Activated CD8-positive, alpha-beta memory T cell treated with anti-CD3 and anti-CD28 coated beads, Interleukin-2, amount 50 U/mL, for 1 hour (primary cell): ENCODE data around the gene NR3C1.

ENCODE experiments used
- DNase-seq: peaks from one replicate; pipeline ENCODE4 v3.0.0-alpha.2; 2020; ENCODE audit errors: extremely low read depth

NR3C1 gene

DNA sequence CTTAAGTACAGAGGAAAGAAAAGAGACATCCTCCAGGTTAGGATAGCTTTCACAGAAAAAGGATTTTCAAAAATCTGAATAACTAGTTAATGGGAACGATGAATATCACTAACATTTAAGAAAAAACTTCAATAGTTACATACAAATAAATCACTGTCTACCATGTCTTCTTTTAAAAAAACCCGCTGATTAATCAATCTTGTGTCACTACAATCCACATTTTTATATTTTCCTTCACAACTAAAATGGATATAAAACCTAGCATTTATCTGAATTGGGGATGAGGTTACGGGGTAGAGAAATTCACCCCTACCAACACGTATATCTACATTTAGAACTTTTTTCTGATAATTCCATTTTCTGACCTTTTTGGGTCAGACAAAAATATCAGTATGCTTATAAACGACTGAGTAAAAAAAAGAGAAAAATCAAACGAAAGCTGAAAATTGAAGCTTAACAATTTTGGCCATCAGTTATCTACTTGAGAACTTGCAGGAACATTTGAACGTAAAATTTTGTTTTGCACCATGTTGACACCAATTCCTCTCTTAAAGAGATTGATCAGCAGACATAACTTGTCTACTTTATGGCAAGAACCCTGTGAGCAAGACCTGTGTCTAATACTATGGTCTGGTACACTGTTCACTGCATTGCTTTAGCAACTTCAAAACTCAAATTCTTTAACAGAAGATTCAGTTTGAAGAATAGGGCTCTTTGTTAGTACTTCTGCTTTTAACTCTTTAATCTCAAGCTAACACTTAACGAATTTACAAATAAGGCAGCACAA, 4.8 kb downstream of the NR3C1 start:
- DNase-seq, result no peak

DNA sequence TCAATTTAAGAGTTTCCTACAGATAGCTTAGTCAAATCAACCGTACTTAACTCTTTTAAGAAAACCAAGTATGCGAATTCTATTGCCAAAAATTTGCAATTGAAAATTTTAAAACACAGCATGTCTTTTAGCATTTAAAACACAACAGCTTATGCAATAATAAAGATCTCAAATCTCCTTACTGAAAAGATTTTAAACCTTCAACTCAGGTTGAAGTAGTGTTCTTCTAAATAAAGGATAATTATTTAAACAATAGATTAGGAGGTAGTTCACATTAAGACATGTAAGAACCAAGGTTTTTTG, 5.5 kb downstream of the NR3C1 start:
- no peak for DNase-seq

DNA sequence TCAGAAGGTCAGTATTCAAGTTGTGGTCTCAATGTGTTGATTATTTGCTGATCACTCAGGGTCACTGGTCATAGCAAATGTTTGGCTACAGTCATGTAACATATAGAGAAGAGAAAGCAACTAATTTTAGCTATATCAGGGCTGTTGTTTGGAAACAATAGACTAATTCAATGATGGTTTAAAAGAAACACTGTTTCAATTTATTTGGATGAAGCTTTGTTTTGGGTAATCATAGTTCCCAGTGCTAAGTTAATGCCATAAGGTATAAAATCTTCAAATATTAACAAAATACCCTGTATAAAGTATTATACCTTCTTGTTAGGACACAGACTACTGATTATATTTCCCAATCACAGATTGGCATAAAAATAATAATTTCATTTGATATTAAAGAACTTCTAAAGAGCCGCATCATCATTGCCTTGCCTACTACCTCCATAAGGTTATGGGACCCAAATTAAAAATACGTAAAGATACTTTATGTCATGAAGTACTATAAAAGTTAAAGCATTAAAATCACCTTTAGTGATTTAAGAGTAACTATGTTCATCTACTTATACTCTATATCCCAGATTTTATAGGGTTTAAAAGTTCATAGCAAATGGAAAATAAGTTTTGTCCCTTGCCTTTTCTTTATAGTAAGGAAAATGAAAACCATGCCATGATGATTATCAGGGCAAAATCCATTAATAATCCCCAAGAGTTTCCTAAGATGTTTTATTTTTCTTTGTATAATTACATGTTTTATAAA, 6.0 kb downstream of the NR3C1 start:
- no peak for DNase-seq

DNA sequence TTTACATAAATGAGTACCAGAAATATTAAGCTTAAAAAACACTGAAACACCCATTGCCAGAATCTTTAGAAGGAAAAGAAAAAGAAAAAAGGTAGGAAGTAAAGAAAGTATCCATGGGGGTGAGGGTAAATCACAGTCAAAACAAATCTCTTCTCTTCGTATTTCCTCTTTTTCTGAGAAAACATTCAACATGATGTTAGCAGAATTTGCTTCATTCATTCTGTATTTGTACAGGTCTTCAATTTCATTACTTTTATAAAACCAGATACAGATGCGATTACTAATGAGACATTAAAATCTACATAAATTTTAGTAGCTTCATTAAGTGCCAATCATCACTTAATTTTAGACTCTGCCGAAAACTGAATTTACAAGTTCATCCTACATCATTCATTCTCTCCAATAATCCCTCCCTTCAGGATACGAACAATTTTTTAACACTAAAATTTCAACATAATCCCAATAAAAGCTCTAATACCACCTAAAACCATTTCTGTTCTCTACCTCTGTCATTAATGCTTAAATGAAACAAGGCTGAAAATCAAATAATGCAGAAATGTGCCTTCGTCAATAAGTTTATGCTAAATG, 7.0 kb downstream of the NR3C1 start:
- DNase-seq, result no peak

DNA sequence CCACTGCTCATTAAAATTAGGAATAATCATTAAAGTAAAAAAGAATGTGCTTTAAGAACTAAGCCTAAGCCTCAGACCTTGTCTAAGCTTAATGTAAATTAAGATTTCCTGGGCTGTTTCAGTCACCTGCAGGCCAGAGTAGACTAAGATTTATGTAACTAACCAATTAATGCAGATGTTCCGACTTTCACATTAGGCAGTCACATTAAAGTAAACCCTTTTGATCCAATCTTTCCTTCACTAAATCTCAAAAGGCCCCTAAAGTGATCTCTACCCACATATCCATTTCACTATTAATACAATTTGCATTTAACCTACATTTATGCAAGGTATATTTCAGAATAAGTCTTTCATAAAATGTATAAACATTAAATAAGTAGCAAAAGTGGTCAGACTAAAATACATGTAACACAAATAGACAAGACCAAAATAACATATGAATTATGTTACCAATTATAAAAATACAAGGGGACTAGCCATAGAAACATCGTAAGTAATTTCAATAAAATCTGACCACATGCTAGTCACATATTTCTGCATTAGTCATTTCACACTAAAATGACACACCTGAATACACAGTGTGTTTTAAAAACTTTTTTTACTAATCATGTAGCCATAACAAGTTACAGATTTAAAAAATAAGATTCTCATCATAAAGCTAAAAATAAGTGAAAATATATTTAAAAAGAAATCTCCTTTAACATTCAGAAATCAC, 7.7 kb downstream of the NR3C1 start:
- no peak for DNase-seq

DNA sequence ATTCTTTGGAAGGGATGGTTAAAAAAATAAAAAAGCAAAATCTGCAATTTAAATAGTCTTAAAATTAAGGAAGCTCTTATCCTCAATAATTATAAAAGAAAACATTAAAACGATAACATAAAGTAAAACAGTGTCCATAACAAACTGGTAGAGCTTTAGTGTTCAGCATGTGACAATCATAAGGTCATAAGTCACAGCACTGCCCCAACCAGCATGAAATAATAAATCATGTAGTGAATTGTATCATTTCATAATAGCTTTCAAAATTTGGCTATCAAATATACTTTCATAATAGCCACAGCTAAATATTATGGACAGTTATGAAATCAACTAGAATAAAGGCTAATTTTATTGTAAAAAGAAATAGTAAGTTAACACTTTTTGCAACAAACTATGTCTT, 10.0 kb downstream of the NR3C1 start:
- DNase-seq, result no peak

DNA sequence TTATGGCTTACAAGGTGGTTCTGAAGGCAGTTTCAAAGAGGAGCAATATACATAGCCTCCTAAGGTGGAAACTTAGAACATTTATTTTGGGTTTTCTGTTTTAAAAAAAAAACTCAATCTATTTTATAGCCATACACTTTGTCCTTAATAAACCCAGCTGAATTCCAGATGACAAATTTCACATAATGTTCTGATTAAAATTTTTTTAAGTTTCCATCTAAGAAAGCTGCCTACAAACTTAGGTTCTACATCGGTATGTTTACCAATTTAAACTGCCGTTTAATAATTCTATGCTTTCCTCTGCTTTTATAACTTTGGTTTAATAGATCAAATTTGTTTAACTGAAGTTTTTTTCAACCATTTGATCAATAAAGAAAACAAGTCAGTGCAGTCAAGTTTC, 12.5 kb downstream of the NR3C1 start:
- no peak for DNase-seq

DNA sequence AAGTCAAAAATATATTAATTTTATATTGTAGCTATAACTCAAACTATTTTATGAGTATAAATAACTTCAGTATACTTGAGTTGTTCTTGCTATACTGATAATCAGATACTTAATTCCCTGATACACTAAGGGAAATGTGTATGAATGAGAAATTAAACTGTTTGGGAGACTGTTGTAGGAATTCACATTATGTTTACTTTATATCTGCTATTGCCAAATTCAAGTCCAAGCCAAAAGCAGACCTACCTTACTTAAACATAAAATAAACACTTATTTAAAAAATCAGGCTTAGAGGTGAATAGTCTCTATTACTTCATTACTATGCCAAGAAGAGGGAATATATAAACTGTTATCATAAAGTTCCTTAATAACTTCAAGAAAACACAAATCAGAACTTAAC, 13.2 kb downstream of the NR3C1 start:
- no peak for DNase-seq

DNA sequence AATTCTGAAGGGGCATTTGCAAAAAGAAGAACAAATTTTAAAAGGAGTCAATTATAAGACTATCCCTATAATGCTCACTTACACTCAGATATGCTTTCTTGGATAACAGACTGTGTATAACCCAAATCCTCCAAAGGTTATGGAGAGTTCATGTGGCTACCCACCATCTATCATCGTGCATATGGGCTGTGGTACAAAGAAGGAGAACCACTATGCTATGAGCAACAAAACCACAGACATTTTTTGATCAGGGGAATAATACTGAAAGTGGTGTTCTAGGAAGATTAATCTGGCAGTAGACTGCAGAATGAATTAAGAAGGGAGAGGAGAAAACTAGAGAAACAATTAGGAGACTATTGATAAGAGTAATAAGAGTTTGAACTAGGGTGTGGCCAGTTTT, 16.8 kb downstream of the NR3C1 start:
- no peak for DNase-seq

DNA sequence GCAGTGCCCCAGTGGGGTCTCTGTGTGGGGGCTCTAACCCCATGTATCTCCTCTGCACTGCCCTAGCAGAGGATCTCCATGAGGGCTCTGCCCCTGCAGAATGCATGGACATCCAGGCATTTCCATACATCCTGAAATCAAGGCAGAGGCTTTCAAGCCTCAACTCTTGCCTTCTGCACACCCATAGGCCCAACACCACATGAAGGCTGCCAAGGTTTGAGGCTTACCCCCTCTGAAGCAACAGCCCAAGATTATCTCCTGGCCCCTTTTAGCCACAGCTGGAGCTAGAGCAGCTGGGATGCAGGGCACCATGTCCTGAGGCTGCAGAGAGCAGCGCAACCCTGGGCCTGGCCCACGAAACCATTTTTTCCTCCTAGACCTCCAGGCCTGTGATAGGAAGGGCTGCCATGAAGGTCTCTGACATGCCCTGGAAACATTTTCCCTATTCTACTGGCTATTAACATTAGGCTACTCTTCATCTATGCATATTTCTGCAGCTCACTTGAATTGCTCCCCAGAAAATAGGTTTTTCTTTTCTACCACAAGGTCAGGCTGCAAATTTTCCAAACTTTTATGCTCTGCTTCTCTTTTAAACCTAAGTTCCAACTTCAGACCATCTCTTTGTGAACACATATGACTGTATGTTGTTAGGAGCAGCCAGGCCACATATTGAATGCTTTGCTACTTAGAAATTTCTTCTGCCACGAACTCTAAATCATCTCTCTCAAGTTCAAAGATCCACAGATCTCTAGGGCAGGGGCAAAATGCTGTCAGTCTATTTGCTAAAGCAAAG, 18.4 kb downstream of the NR3C1 start:
- DNase-seq, result no peak

DNA sequence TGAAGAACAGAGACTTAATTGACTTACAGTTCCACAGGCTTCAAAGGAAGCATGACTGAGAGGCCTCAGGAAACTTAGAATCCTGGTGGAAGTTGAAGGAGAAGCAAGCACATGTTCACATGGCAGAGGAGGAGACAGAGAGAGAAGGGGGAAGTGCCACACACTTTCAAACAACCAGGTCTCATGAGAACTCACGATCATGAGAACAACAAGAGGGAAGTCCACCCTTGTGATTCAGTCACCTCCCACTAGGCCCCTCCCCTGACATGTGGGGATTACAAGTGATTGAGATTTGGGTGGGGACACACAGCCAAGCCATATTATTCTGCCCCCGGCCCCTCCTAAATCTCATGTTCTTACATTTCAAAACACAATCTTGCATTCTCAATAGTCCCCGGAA, 19.5 kb downstream of the NR3C1 start:
- no peak for DNase-seq

DNA sequence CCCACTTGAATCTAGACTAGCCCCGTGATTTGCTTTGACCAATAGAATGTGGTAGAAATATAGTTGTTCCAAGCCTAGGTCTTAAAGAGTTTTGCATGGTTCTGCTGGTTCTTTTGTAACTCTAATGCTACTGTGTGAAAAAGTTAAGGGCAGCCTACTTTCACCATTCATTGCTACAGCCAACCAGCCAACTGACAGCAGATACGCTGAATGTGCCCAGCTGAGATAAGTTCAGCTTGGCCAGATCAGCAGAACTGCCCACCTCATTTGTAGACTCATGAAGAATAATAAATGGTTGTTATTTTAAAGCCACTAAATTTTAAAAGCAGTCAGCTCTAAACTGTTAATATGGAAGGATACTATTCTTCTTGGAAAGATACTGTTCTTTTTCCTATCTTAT, 23.9 kb downstream of the NR3C1 start:
- no peak for DNase-seq

DNA sequence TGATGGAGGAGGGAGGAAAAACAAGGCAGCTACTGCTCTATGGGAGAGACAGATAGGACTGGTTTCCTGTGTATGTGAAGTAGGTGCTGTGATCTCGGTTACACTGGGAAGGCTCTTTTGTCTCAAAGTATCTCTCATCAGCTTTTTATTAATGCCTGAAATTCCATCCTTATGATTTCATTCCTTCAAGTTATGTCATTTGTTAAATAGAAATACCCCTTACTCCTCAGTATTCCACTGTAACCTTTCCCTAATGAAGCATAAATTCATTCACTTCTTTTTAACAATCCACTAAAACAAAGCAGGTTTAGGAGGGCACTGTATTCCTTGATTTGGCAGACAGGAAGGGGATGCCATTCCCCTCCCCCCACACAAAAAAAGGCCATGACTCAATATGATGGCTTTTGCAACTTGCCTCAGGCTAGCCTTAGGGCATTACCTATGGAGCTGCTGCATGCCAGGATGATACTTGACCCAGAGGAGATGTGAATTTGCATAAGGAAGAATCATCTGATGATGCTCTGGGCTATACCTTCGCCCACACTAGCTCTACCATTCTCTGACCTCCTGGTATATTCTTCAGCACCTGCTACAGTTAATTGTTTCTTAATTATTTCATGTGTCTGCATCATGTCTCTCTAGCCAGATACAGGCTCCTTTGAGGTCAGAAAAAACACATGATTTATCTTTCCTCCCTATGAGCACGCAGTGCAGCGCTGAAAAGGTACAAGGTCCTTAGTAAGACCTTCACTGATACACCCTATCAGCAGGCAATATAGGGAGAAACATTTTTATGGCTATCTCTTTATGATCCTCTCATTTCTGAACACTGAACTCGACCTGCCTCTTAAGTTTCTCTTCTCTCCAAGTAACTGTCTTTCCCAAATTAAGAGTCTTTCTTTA, 26.3 kb downstream of the NR3C1 start:
- DNase-seq, result no peak

DNA sequence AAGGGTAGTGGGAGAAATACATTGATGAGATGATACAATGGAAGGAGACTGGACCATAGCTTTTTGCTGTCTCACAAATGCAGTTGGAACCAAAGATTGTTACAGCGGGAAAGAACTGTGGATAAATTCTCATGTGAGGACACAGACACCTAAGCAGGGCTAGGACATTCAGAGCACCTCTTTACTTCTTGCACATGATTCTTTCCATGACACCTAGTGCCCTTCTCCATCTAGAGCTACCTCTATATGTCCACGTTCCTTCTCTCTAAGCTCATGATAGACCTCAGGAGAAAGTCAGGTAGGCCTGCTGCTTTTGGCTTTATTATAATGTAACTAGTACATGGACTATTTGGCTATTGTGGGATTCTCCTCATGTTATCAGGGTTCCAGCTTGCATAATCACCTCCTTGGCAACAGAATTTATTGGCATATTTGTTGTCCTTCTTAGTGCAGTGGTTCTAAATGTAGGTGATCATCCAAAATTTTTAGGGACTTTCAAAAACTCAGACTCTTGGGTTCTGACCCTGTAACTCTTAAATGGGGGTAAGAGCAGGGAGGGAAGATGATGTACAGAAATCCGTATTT, 27.2 kb downstream of the NR3C1 start:
- DNase-seq, result no peak

DNA sequence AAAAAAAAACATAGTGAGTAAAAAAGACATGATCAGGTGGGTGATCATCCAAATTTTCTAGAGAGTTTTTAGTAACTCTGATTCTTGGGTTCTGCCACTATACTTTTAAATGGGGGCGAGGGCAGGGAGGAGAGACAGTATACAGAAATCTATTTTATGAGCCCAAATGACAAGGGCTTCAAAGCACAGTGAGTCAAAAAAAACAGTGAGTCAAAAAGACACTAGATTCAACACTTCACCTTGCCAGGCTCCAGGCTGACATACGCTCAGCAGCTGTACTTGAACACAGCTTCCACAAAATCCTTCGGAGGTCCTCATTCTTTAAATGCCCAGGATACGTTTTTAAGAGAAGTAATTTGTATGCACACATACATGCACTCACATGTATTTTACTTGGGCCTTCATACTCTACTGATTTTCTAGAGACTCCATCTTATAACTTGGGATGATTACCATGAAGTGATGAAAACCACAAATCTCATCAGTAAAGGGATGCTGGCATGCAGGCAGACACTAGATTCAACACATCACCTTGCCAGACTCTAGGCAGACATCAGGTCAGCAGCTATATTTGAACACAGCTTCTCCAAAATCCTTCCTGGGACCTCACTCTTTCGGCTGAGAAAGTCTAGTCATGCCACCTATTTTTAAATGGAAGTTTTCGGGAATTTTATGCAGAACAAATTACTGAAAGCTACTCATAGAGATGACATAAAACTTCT, 28.8 kb downstream of the NR3C1 start:
- no peak for DNase-seq

DNA sequence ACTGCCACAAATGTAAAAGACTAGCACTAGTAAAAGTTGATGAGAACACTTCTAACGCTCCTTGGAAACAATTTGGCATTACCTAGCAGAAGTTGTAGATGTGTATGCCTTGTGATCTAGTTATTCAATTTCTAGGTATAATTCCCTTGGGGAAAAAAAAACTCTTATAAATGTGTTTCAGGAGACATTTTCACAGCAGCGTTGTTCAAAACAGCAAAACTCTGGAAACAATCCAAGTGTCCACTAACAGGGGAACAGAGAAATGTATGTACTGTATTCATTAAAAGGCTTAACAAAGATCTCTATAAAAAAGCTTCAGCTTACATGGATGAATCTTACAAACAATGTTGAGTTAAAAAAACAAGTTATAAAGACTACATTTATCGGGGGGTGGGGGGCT, 30.4 kb downstream of the NR3C1 start:
- no peak for DNase-seq

DNA sequence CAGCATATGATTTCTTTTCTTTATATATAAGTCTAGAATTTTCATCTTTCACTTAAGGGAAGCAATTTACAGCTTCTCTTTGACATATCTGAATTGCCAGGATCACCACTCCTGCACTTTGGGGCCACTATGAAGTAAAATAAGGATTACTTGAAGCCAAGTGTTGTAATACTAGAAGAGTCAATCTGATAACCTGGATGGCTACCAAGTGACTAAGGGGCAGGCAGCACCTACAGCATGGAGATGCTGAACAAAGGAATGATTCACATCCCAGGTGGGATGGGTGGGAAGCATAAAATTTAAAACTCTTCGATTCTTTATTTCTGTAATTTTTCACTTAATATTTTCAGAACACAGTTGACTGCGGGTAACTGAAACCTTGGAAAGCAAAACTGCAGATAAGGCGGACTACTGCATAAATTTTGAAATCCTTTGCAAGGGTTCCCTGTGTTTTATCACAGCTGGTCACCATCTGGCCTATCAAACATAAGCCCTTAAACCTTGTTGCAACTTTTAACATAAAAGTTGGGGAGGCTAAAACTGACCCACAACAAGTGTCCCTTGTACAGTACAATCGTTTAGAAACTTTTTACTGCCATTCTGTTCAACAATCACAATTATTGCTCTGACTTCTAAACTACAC, 31.2 kb downstream of the NR3C1 start:
- DNase-seq, result no peak

DNA sequence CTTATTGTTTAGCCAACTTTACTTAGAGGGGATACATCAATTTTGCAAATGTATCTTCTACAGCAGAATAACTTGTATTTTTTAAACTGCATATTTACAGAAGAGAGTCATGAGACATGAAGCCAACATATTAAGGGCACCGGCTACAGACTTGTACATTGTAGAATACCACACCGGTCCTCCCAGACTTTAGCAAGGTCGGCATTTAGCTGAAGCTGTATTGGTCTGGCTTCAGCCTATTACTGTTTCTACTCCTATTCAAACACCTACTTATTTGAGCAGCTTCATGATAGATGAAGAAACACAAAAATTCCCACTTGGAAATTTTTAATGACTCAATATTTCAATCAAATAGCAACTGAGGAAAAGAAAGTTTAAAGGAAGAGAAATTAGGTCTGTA, 33.0 kb downstream of the NR3C1 start:
- no peak for DNase-seq

DNA sequence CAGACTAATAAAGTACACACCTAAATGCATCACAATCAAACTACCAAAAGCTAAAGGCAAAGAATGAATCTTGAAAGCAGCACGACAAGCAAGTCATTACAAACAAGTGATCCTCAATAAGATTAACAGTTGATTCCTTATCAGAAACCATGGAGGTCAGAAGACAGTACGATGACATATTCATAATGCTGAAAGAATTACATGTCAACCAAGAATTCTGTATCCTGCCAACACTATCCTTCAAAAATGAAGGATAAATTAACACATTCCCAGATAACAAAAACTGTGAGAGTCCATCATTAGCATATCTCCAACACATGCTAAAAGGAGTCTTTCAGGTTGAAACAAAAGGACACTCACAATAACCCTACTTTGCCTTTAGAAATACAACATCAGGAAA, 39.4 kb downstream of the NR3C1 start:
- no peak for DNase-seq
